NCI-H128 (cell line): Measurements from ENCODE around the gene USP3.
"Not testable (repeated sequence)": the region's sequence is repeated elsewhere in the genome, so short reads cannot be mapped to it uniquely, and the experiment has no call there.

ENCODE experiments used
- DNase-seq: peaks from one replicate; lab custom pipeline; 2025; ENCODE audit not compliant: unreplicated experiment; lab: John Stamatoyannopoulos, UW

Gene USP3

DNA sequence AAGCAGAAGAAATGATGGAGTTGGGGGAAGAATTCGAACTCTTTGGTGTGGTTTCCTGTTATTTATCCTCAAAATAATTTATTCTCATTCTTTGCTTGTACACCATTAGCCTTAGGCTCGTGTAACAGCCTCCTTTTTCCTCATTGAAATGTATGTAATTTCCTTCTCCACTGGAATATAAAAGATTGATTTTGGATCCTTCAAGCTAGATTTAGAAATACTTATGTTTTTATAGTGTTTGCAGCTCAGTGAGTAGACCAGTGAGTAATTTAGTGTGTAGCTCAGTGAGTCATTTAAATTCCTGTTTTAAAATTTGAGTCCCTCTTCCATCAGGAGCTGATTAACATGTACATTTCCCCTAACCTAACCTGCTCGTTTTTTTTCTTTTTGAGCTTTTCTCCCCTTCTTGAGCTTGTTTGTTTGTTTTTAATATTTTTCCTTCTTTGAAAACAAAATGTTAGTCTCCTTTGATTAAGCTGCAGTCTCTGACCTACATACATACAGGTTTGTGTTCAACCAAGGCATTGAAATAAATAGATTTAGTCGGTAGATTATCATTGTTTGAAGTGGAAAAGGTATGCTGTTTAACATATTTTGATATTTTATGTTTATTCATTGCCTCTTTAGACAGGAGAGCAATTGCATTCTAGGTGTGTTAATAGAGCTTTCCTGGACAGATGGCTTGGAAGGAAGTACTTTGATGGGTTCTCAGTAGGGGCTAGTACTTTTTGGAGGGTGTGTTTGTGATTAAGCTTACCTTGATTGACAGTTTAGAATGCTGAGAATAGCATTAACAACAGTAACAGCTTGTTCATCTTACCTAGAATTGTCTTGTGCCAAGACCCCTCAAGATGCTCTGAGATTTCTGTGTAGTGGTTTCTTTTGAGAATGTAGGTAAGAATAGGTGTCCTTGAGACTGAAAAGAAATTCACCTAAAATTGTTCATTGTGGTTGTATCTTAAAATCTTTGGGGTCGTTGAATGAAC is 5.9 kb downstream of the USP3 start:
- no peak for DNase-seq

DNA sequence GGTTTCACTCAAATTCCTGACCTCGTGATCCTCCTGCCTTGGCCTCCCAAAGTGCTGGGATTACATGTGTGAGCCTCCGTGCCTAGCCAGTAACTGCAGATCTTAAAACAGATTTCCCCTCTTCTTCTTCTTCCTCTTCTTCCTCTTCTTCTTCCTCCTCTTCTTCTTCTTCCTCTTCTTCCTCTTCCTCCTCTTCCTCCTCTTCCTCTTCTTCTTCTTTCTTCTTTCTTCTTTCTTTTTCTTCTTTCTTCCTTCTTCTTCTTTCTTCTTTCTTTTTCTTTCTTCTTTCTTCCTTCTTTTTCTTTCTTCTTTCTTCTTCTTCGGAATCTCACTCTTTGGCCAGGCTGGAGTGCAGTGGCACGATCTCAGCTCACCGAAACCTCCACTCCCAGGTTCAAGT is 7.8 kb downstream of the USP3 start:
- DNase-seq = no peak

DNA sequence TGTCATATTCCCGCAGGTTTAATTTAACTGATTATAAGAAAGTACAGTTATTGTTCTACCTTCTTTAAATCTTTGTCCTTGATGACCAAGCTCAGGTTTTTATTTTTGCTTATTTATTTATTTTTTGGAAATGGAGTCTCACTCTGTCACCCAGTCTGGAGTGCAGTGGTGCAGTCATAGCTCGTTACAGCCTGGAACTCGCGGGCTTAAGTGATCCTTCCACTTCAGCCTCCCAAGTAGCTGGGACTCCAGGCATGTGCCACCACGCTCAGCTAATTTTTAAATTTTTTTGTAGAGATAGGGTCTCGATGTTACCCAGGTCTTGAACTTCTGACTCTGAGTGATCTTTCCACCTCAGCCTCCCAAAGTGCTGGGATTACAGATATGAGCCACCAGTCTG is 8.9 kb downstream of the USP3 start:
- DNase-seq = no peak

DNA sequence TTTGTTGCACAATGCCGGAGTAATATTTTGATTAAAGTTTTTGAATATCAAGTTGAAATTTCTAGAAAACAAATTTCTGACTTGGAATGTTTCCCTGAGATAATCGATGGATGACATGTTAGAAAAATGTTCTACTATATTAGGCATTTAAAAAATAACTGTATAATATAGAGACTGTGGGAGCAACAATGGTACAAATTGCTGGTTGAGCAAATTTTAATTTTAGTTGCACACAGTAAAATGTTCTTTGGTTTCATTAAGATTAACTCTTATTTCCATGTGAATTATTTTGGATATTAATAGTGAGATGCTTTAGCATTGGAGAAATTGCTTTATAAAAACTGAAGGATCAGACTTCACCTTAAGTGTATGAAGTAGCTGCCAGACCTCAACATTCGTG is 9.3 kb downstream of the USP3 start:
- no peak for DNase-seq

DNA sequence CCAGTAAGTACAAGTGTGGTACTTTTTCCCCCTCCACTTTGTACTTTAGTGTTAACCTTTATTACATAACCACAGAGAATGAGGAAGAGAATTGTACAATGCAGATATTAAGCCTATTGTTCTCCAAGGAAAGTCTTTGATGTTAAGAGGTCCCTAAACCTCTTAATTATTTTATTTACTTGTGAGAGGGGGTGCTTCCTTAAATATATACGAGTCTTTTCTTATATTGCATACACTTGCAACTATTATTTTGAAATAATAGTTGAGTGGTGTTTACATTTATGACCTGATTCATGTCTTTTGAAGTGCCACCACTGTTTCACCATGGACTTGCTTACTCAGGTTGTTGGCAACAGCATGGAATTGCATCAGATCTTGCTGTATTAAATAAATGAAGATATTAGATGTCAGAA is 10.1 kb downstream of the USP3 start:
- DNase-seq = no peak

DNA sequence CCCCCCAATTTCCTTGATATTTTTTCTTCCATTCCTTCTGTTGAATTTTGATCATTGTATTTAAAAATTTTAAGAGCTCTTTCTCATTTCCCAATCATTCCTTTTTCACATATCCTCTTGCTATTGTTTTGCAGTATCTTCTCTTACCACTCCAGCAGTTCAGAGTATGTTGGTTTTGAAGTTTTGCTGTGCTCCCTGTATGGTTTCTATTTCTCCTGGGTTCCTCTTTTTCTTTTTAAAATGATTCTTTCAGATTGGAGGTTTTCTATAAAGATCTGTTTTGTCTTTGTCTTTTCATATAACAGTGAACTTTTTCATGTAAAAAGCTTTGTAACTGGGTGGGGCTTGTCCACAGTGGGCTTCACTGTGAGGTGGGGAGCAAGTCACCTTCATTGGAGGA is 12.8 kb downstream of the USP3 start:
- DNase-seq = no peak

DNA sequence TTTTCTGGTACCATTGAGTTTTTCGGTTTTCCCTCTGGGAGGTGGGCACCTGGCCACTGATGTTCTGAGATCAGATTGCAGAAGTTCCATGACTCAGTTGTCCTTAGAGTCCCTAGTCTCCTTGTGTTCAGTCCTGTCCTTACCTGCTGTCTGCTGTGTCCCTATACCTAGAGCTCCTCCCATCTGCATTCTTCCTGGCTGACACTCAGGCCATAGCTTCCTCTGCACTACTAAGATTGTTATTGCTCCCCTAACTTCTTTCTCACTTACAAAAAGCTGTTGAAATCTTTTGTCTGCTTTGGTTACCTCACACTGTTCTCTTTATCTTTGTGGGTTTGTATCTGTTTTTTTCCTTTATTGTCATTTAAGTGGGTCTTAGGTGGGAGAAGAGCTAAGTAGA is 13.2 kb downstream of the USP3 start:
- no peak for DNase-seq

DNA sequence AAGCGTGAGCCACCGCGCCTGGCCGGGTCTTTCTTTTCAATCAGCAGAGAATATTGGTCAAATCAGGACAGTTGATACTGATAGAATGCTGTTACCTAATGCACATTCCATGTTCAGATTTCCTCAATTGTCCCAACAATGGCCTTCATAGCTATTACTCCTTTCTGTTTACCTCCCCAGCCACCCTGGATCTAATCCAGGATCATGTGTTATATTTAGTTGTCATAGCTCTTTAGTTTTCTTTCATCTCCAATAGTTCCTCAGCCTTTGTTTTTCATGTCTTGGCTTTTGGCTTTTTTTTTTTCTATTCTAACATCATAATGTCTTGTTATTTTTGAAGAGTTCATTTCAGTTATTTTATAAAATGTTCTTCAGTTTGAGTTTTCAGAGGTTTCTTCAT is 14.6 kb downstream of the USP3 start:
- DNase-seq = no peak

DNA sequence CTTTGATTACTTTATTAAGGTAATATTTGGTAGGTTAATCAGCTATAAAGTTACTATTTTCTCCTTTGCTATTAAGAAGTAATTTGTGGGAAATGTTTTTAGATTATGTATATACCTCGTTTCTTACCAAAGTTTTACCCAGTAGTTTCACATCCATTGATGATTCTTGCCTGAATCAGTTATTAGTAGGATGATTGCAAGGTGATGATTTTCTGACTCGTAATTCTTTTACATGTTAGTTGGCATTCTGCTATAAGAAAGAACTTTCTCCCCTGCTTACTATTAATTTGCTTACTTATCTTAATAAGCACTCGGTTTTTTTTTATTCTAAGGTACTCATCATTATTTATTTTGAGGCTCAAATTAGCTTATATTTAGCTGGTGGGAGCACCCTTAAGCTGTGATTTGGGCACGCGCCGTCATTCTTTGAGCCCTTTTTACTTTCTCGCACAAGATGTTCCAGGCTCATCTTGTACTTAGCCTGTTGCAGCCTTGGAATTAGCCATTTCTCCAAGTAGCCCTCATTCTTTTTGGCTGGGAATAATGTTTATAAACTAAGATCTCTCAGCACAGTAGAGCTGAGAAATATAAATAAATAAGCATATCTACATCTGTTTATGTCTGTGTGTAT is 15.3 kb downstream of the USP3 start:
- DNase-seq = no peak

DNA sequence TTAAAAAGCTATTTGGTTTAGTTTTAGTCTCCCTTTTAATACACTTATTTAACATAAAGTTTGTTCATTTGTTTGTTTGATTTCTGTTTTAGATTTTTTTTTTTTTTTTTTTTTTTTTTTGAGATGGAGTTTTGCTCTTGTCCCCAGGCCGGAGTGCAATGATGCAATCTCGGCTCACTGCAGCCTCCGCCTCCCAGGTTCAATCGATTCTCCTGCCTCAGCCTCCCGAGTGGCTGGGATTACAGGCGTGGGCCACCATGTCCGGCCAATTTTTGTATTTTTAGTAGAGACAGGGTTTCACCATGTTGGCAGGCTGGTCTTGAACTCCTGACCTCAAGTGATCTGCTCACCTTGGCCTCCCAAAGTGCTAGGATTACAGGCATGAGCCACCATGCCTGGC is 16.1 kb downstream of the USP3 start:
- DNase-seq = not testable (repeated sequence)

DNA sequence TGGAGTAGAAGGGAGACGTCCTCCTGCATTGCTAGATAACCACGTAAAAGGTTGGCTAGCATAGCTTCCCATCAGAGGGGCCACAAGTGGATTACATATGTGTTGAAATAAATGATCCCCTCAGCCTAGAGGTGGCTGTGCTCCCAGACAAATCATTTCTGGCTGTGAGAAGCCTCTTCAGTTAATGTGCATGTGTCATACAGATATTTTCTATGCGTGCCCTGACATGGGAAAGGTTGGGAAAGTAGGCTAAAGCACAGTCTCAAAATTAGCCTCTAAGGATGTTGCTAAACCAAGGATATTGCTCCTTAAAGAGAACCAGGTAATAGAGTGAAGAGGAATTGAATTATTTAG is 17.8 kb downstream of the USP3 start:
- no peak for DNase-seq

DNA sequence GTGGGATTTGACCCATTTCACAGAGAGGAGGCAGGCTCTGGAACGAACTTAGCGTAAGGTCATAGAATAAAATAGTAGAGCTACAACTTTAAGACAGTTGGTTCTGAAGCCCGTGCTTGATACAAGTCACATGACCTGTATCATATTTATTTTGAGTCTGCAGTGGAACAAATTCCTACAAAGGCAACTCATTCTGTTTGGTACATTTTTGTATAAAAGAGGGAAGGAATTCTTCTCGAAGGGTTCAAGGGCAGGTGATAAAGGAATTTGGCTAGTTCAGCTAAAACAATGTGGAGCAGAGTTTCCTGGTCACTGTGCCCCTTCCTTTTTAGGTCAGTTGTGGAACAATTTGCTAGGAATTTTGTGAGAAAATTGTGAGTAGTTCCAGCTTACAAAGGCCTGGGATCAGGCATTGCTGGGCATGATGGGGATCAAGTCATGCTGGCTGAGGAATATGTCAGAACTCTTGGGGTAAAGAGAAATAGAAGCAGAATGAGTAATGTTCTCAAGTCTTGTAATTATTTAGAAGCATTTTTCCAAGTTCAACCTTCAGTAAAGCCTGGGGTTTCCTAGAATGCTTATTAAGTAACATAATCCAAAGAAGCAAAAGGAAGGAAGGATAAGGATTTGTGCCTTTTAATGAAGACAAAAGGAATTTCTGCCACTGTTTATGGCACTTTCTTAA is 19.1 kb downstream of the USP3 start:
- DNase-seq = no peak

DNA sequence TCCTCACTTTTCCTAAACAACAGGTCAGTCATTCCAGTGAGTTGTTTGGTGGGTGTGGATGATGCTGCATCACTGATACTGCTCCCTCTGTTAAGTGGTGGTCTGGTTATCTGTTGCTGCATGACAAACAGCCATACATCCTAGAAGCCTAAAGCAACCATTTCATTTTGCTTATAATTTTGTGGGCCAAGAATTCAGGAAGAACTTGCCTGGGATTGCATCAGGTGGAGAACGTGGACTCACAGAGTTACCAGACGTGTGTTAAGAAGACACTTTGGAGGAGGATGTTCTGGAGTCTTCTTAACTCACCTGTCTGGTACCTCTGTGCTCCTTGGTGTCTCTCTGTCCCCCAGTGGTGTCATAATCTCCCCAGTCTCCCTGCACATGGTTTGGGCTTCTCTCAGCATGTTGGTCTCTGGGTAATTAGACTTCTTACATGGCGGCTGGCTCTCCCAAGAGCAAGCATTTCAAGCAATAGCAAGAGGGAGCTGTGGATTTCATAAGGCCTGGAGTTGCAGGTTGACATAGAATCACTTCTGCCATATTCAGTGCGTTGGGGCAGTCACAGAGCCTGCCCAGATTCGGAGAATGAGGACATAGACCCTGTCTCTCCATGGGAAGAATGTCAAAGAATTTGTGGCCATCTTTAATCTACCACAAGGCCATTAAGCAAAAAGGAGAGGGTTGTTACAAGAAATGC is 20.1 kb downstream of the USP3 start:
- DNase-seq = no peak

DNA sequence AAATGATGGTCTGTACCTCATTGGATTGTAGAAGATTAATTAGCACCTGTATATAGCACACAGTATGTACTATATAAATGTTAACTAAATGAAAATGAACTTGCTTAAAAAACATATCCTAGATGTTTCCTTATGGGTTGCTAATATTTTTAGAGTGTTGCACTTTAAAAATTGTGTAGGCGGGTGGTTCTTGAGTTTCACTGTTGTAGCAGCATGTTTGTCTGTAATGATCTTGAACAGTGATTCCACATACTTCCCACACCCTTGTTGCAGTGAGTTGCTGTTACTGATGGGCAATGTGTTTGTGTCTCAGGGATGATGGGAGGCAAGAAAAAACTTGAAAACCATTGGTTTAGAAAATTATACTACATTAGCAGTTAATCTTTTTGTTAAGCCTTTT is 22.0 kb downstream of the USP3 start:
- DNase-seq = no peak

DNA sequence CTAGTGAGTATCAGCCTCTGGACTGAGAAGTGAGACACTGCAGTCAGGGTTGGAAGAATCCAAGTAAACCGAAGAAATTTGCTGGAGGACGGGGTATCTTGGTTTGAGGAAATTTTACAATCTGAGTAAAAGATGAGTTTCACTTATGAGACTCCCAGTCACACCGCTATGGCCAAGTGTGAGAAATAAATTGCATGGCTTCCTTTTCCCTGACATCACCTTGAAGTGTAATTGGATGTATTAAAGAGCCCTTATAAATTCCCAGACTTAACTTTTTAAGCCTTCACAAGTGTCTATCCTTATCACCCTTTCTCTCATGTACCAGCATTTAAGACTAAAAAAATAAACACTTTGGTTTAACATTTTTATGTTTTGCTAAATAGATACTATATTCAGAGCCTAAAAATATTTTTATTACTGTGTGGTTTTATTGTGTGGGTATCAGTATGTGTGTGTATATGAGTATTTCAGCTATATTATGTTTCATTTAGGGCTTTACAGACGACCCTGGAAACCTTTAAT is 23.8 kb downstream of the USP3 start:
- DNase-seq = no peak

DNA sequence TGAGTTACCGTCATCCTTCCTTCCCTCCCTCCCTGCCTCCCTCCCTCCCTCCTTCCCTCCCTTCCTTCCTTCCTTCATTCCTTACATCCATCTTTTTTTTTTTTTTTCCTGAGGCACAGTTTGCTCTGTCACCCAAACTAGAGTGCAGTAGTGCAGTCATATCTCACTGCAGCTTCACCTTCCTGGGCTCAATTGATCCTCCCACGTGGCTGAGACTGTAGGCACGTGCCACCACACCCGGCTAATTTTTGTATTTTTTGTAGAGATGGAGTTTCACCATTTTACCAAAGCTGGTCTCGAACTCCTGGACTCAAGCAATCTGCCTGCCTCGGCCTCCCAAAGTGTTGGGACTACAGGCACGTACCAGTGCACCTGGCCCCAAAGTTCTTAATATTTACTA is 25.8 kb downstream of the USP3 start:
- no peak for DNase-seq

DNA sequence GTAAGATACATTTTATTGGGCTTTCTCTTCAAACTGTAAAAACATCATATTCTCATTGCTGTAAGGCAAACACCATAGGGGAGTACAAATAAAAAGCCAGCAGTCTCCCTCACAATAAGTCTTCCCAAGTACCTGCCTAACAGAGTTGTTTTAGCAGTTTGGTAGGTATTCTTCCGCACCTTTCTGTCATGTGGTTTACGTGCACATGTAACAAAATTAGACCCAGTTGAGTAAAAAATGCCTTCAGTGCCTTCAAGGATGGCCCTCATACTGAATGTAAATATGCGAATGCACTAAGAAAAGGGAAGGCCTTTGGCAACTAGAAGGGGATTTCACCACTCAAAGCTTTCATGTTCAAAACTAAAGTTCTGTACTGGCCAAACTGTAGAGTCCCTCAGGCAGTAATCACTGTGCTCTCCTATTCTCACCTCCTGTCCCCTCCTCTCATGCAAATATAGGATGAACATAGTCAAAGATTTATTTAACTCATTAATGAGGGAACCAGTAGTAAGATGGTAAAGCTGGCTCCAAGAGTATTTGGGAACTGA is 26.4 kb downstream of the USP3 start:
- no peak for DNase-seq

DNA sequence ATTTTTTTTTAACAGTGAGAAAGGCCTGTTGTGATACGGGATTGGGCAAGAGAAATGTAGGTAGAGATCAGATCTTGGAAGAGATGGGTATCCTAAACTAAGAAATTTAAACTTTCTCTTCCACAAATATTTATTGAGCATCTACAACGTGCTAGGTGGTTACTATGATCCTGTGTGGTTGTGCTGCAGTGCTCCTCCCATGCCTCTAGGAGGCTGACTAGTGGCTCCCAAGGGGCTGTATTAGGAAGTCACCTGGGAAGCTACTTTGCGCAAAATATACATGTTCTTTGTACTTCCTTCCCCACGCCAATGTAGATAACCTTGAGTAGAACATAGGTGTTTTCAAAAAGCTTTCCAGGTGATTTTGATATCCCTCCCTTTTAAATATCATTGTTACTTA is 27.2 kb downstream of the USP3 start:
- DNase-seq = no peak

DNA sequence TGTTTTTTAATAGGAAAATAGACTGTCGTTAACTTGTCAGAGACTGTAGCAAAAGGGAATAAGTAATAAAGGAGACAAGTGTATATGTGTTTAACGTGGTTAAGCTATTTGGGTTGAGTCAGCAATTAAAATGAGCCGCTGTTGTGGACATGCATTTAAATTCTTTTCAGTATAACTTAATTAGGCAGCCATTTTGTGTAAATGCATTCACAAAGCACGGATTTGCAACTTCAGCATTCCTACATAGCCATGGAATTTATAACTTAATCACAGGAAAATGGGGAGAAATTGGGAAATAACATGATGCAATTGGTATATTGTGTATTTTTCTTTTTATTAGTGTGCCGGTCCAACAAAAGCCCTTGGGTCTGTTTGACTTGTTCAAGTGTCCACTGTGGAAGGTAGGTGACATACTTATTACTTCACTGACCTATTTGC is 27.9 kb downstream of the USP3 start:
- no peak for DNase-seq

DNA sequence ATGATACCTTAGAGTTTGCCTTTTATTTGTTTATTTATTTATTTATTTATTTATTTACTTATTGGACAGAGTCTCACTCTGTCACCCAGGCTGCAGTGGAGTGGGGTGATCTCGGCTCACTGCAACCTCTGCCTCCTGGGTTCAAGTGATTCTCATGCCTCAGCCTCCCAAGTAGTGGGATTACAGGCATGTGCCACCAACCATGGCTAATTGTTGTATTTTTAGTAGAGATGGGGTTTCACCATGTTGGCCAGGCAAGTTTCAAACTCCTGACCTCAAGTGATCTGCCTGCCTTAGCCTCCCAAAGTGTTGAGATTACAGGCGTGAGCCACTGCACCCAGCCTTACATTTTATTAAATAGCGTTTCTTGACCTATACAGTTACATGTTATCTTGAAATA is 30.5 kb downstream of the USP3 start:
- DNase-seq = not testable (repeated sequence)

DNA sequence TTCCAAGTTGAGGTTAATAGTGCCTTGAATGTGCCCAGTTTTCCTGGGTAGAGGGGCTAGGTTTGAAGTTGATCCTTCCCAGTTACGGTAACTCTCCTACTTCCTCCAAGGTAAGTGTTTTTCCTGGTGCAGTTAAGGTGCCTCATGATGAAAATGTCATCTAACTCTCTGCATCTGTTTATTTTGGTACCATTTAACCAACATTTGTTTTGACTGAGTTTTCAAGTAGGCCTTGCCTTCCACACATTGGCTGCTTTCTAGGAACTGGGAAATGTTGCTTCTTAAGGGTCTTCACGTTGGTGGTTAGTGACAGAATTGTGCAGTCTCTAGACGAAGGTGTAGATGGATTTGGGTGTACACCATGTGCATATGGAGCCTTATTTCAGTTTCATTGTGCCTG is 31.3 kb downstream of the USP3 start:
- DNase-seq = no peak
